ENCODE measurements around the gene ETV6.
A peak's percentile ranks its signal among the peaks of the same experiment; 100 is the strongest.

Gene ETV6

GRCh38 chr12:11756022-11756421 is 106.5 kb downstream of the ETV6 start:
- Mint-ChIP-seq H3K4me3 (no peak overlapping the region), H3K27me3 (no peaks in the 10 kb centered on the region), H3K9me3 (no peaks in the 10 kb centered on the region), H3K4me1 (peaks cover 45% of the 10 kb centered on the region), H3K27ac (no peak overlapping the region)
- ATAC-seq, result no peak
- DNase-seq, result no peak

- Mint-ChIP-seq H3K27me3 (no peaks in the 10 kb centered on the region), H3K9me3 (no peaks in the 10 kb centered on the region), H3K4me3 (no peak overlapping the region), H3K4me1 (peaks cover 48% of the 10 kb centered on the region), H3K27ac (no peak overlapping the region)
- DNase-seq (no peak), ATAC-seq (no peak)
Observed at GRCh38 chr12:11756523-11756922, 107.0 kb downstream of the ETV6 start.

- Mint-ChIP-seq H3K27ac (no peak overlapping the region), H3K9me3 (no peaks in the 10 kb centered on the region), H3K4me1 (peaks cover 53% of the 10 kb centered on the region), H3K4me3 (no peak overlapping the region), H3K27me3 (no peaks in the 10 kb centered on the region)
- no peak for DNase-seq
- no peak for ATAC-seq
Observed at GRCh38 chr12:11757095-11757494, 107.6 kb downstream of the ETV6 start.

- Mint-ChIP-seq H3K4me1 (peaks cover 57% of the 10 kb centered on the region), H3K27ac (no peak overlapping the region), H3K9me3 (no peaks in the 10 kb centered on the region), H3K4me3 (no peak overlapping the region), H3K27me3 (no peaks in the 10 kb centered on the region)
- DNase-seq, result no peak
- ATAC-seq, result no peak
Observed at GRCh38 chr12:11757531-11757930, 108.1 kb downstream of the ETV6 start.

- ATAC-seq, result no peak
- no peaks in the 10 kb centered on the region for H3K27me3 Mint-ChIP-seq
- no peak for DNase-seq
- no peak overlapping the region for H3K27ac Mint-ChIP-seq
- H3K4me3 Mint-ChIP-seq, result no peak overlapping the region
- no peaks in the 10 kb centered on the region for H3K9me3 Mint-ChIP-seq
- peaks cover 59% of the 10 kb centered on the region for H3K4me1 Mint-ChIP-seq
Observed at GRCh38 chr12:11758087-11758486, 108.6 kb downstream of the ETV6 start.

GRCh38 chr12:11758510-11759493 is 109.3 kb downstream of the ETV6 start:
- H3K27ac Mint-ChIP-seq, result peak overlapping the region in 1 of 2 donors; percentile 48
- ATAC-seq (no peak), DNase-seq (no peak)
- peaks cover 59% of the 10 kb centered on the region for H3K4me1 Mint-ChIP-seq
- no peaks in the 10 kb centered on the region for H3K9me3 Mint-ChIP-seq
- H3K27me3 Mint-ChIP-seq, result no peaks in the 10 kb centered on the region
- H3K4me3 Mint-ChIP-seq, result peak overlapping the region in 1 of 2 donors; percentile 2

GRCh38 chr12:11759494-11759878 is 110.0 kb downstream of the ETV6 start:
- H3K27ac Mint-ChIP-seq, result peak overlapping the region in 1 of 2 donors; percentile 48
- H3K4me3 Mint-ChIP-seq, result no peak overlapping the region
- ATAC-seq, result no peak
- no peaks in the 10 kb centered on the region for H3K27me3 Mint-ChIP-seq
- H3K9me3 Mint-ChIP-seq, result no peaks in the 10 kb centered on the region
- H3K4me1 Mint-ChIP-seq, result peaks cover 65% of the 10 kb centered on the region
- DNase-seq, result no peak

- no peak for DNase-seq
- peaks cover 69% of the 10 kb centered on the region for H3K4me1 Mint-ChIP-seq
- no peaks in the 10 kb centered on the region for H3K9me3 Mint-ChIP-seq
Observed at GRCh38 chr12:11759899-11760298, 110.4 kb downstream of the ETV6 start.

GRCh38 chr12:11761869-11762567 is 112.5 kb downstream of the ETV6 start:
- DNase-seq (no peak), ATAC-seq (no peak)
- Mint-ChIP-seq H3K27me3 (no peaks in the 10 kb centered on the region), H3K4me1 (peaks cover 84% of the 10 kb centered on the region), H3K9me3 (no peaks in the 10 kb centered on the region), H3K4me3 (peak overlapping the region; percentile 17 to 22), H3K27ac (no peak overlapping the region)

More at GRCh38 chr12:11759899-11760298, 110.4 kb downstream of the ETV6 start:
- no peak overlapping the region for H3K27ac Mint-ChIP-seq
- H3K4me3 Mint-ChIP-seq, result no peak overlapping the region
- no peak for ATAC-seq
- no peaks in the 10 kb centered on the region for H3K27me3 Mint-ChIP-seq

- DNase-seq, result no peak
- peak overlapping the region in 1 of 2 donors; percentile 51 for H3K4me3 Mint-ChIP-seq
- H3K27ac Mint-ChIP-seq, result peak overlapping the region in 1 of 2 donors; percentile 38
- H3K9me3 Mint-ChIP-seq, result no peaks in the 10 kb centered on the region
- no peaks in the 10 kb centered on the region for H3K27me3 Mint-ChIP-seq
- H3K4me1 Mint-ChIP-seq, result peaks cover 92% of the 10 kb centered on the region
- no peak for ATAC-seq
Observed at GRCh38 chr12:11762723-11763326, 113.4 kb downstream of the ETV6 start.

GRCh38 chr12:11763760-11764520 is 114.5 kb downstream of the ETV6 start:
- Mint-ChIP-seq H3K4me1 (peaks cover 97% of the 10 kb centered on the region), H3K27me3 (no peaks in the 10 kb centered on the region), H3K4me3 (peak overlapping the region in 1 of 2 donors; percentile 38), H3K9me3 (no peaks in the 10 kb centered on the region), H3K27ac (no peak overlapping the region)
- ATAC-seq (no peak), DNase-seq (no peak)

- H3K4me3 Mint-ChIP-seq, result peak overlapping the region; percentile 59 to 73
- peaks cover 97% of the 10 kb centered on the region for H3K4me1 Mint-ChIP-seq
- no peak for DNase-seq
- H3K27me3 Mint-ChIP-seq, result no peaks in the 10 kb centered on the region
- H3K27ac Mint-ChIP-seq, result peak overlapping the region; percentile 74 to 79
- ATAC-seq, result no peak
- H3K9me3 Mint-ChIP-seq, result no peaks in the 10 kb centered on the region
Observed at GRCh38 chr12:11764837-11765236, 115.4 kb downstream of the ETV6 start.

- Mint-ChIP-seq H3K4me3 (peak overlapping the region; percentile 59 to 73), H3K27ac (peak overlapping the region; percentile 74 to 79), H3K9me3 (no peaks in the 10 kb centered on the region), H3K4me1 (peaks cover 97% of the 10 kb centered on the region), H3K27me3 (no peaks in the 10 kb centered on the region)
- no peak for DNase-seq
- peak; percentile 73 for ATAC-seq
Observed at GRCh38 chr12:11765421-11765816, 115.9 kb downstream of the ETV6 start.

- Mint-ChIP-seq H3K4me3 (peak overlapping the region; percentile 59 to 73), H3K27ac (peak overlapping the region; percentile 22 to 74), H3K27me3 (no peaks in the 10 kb centered on the region), H3K9me3 (no peaks in the 10 kb centered on the region), H3K4me1 (peaks cover 97% of the 10 kb centered on the region)
- DNase-seq (peak; percentile 70 to 89), ATAC-seq (peak; percentile 98)
Observed at GRCh38 chr12:11765817-11766794, 116.6 kb downstream of the ETV6 start.

All from stimulated activated naive CD8-positive, alpha-beta T cell treated with anti-CD3 and anti-CD28 coated beads, Interleukin-15, amount 100 ng/mL, for 72 hours (primary cell).